RPMI8226 (cell line): Measurements from ENCODE around the gene ABCB8.

Source experiments
- DNase-seq: peaks from one replicate; pipeline ENCODE4 v3.0.0-alpha.2; 2015

The ABCB8 gene

GRCh38 chr7:151088856-151089699, 60.8 kb downstream of the ABCB8 start:
- no peak for DNase-seq

GRCh38 chr7:151089893-151090730, 61.9 kb downstream of the ABCB8 start:
- DNase-seq, result no peak

- no peak for DNase-seq
Measured at GRCh38 chr7:151091003-151091402, 62.8 kb downstream of the ABCB8 start.

GRCh38 chr7:151091431-151091830, 63.2 kb downstream of the ABCB8 start:
- peak; percentile 42 for DNase-seq

- no peak for DNase-seq
Measured at GRCh38 chr7:151091988-151092387, 63.7 kb downstream of the ABCB8 start.

GRCh38 chr7:151093748-151094147, 65.5 kb downstream of the ABCB8 start:
- DNase-seq, result no peak

- no peak for DNase-seq
Measured at GRCh38 chr7:151094675-151095074, 66.4 kb downstream of the ABCB8 start.

- peak; percentile 31 for DNase-seq
Measured at GRCh38 chr7:151095123-151095797, 67.0 kb downstream of the ABCB8 start.

- no peak for DNase-seq
Measured at GRCh38 chr7:151095828-151096475, 67.7 kb downstream of the ABCB8 start.
